Peyer's patch (tissue), 4 donors: Measurements from ENCODE around the gene SRSF8.

Experiments
- CTCF ChIP-seq, 6 experiments: fragments of 450-650 bp in 4 of 6; fragments of 200-600 bp in 2 of 6; sonication (generic) in 1 of 6; IDR thresholded peaks; one replicate each; pipeline ENCODE4 v1.5.1; 2017 to 2019; ENCODE audit warnings: antibody characterized with exemption in 6 of 6, mild to moderate bottlenecking in 3 of 6, moderate library complexity in 1 of 6
- POLR2A ChIP-seq, 2 donors: fragments of 450-650 bp; IDR thresholded peaks; one replicate each; pipeline ENCODE4 v1.5.1; 2017; ENCODE audit warnings: antibody characterized with exemption in 2 of 2, mild to moderate bottlenecking in 2 of 2, moderate library complexity in 2 of 2

GRCh38 chr11:95067039-95067840 lies 521 bp downstream of the SRSF8 start:
- TF ChIP-seq CTCF (IDR thresholded peaks at IDR 0.05) (peak; percentile 22 to 70 (median 58)), POLR2A (IDR thresholded peaks at IDR 0.05) (peak; percentile 56 to 64)
